Lung (tissue), 12 donors: Measurements from ENCODE around the gene RAB13. TPM values are rescaled to one million over a fixed set of nuclear protein-coding genes. Genes with fewer than 3 reads are reported as not detected.
A peak's percentile ranks its signal among the peaks of the same experiment; 100 is the strongest.

Experiments used
- ATAC-seq: fragments of 200-7000 bp; cut with Tn5 transposase; one replicate; pipeline ENCODE4 v1.9.1; 2020; ENCODE audit warnings: moderate number of reproducible peaks; ENCODE audit not compliant: insufficient read depth, low FRiP score
- DNase-seq, 3 donors: peaks; one replicate each; pipeline ENCODE4 v3.0.0-alpha.2; 2013 to 2017
- H3K27ac ChIP-seq, 2 donors: one replicate each; pipeline ENCODE4 v1.5.1; 2013; ENCODE audit warnings: mild to moderate bottlenecking in 2 of 2, moderate library complexity in 2 of 2, control low read depth in 1 of 2, inconsistent platforms in 1 of 2, low read depth in 1 of 2, low read length in 1 of 2
- H3K27me3 ChIP-seq, 3 donors: one replicate each; pipeline ENCODE4 v1.5.1; 2013; ENCODE audit warnings: low read length in 2 of 3; ENCODE audit not compliant: control insufficient read depth in 3 of 3, insufficient read depth in 3 of 3
- H3K36me3 ChIP-seq, 4 donors: one replicate each; pipeline ENCODE4 v1.5.1; 2013; ENCODE audit warnings: low read length in 4 of 4, mild to moderate bottlenecking in 1 of 4, moderate library complexity in 1 of 4; ENCODE audit not compliant: control insufficient read depth in 4 of 4, insufficient read depth in 4 of 4
- H3K4me1 ChIP-seq, 5 donors: one replicate each; pipeline ENCODE4 v1.5.1; 2013; ENCODE audit warnings: low read length in 5 of 5, mild to moderate bottlenecking in 2 of 5, moderate library complexity in 1 of 5; ENCODE audit not compliant: control insufficient read depth in 5 of 5, insufficient read depth in 5 of 5
- H3K4me3 ChIP-seq: one replicate; pipeline ENCODE4 v1.5.1; 2013; ENCODE audit warnings: mild to moderate bottlenecking, control low read depth, moderate library complexity
- H3K9ac ChIP-seq, 2 donors: one replicate each; pipeline ENCODE4 v1.5.1; 2013; ENCODE audit warnings: low read length in 2 of 2, control low read depth in 1 of 2; ENCODE audit not compliant: insufficient read depth in 1 of 2
- H3K9me3 ChIP-seq, 4 donors: one replicate each; pipeline ENCODE4 v1.5.1; 2013; ENCODE audit warnings: low read length in 3 of 4, mild to moderate bottlenecking in 1 of 4, moderate library complexity in 1 of 4; ENCODE audit not compliant: control insufficient read depth in 4 of 4, insufficient read depth in 3 of 4
- CTCF ChIP-seq: IDR thresholded peaks from 2 replicates; pipeline ENCODE4 v1.5.1; 2012; ENCODE audit warnings: mild to moderate bottlenecking; ENCODE audit errors: control extremely low read depth, extremely low read depth
- WGBS, 2 donors: extraction: QIAGEN DNeasy Blood & Tissue Kit; methylation state at CpG; one replicate each; pipeline ENCODE4 v1.1.7; 2013; 5-methylcytosine and 5-hydroxymethylcytosine counted together
- polyA plus RNA-seq, 2 donors: library from polyadenylated mRNA; stranded (reverse); fragments of 200-250 nt; gene quantifications; one replicate each; pipeline ENCODE4 v1.2.1, GENCODE V29; 2013
- total RNA-seq, 2 donors: library from RNA; depleted of rRNA in 1 of 2; stranded (reverse); fragments of >200 nt in 1 of 2; gene quantifications; one replicate each; pipeline ENCODE4 v1.2.1, GENCODE V29; 2014 to 2021
- donor health status: control.
- donor health status: control.
- donor health status: Bipolar disorder and iron deficiency.
- donor health status: healthy.
- donor health status: DM: yes; HTN: yes; CAD: no.

RAB13 gene
- total and polyA plus RNA-seq, 4 donors: 54.6 to 229 (median 138) TPM

DNA sequence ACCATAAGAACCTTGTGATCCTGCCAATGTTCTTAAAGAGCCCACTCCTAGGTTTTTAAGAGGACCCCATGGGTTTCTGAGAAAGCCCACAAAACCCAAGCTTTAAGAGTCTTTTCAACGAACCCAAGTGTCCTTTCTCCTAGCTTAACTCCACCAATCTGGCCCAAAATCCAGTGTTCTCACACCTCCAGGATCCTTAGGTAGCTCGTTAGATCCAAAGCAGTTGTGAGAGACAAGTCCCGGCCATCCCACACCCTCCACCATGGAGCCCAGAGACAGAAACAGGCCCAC lies 41.4 kb downstream of the RAB13 start:
- no peak for TF ChIP-seq CTCF
- no peak overlapping the region for H3K9ac ChIP-seq
- H3K9me3 ChIP-seq: no peaks in the 10 kb centered on the region

GRCh38 chr1:153944005-153944826 lies 41.9 kb downstream of the RAB13 start:
- 79 to 81% methylated on average over 15 of the region's 15 CpGs for WGBS, 2 donors
- H3K27me3 ChIP-seq: no peaks in the 10 kb centered on the region
- H3K9me3 ChIP-seq: no peaks in the 10 kb centered on the region
- H3K4me1 ChIP-seq: peaks cover 0 to 14% (median 8%) of the 10 kb centered on the region in 5 donors
- H3K27ac ChIP-seq: peak overlapping the region; percentile 97 to 99
- no peak for ATAC-seq
- H3K9ac ChIP-seq: no peak overlapping the region
- DNase-seq: no peak
- TF ChIP-seq CTCF: no peak
- H3K36me3 ChIP-seq: peaks cover 0 to 49% (median 25%) of the 10 kb centered on the region in 4 donors
- no peak overlapping the region for H3K4me3 ChIP-seq

More for the DNA sequence above, 41.4 kb downstream of the RAB13 start:
- no peaks in the 10 kb centered on the region for H3K27me3 ChIP-seq
- H3K36me3 ChIP-seq: peaks cover 0 to 45% (median 24%) of the 10 kb centered on the region in 4 donors
- peaks cover 0 to 14% (median 8%) of the 10 kb centered on the region in 5 donors for H3K4me1 ChIP-seq
- H3K27ac ChIP-seq: peak overlapping the region; percentile 97 to 99
- DNase-seq (no peak), ATAC-seq (no peak)
- WGBS, 2 donors: 12 to 43% methylated on average over 3 of the region's 3 CpGs
- H3K4me3 ChIP-seq: peak overlapping the region; percentile 75

GRCh38 chr1:153942766-153943549 lies 43.2 kb downstream of the RAB13 start:
- no peak overlapping the region for H3K9ac ChIP-seq
- H3K36me3 ChIP-seq: peaks cover 0 to 43% (median 21%) of the 10 kb centered on the region in 4 donors
- H3K4me1 ChIP-seq: peaks cover 0 to 14% (median 8%) of the 10 kb centered on the region in 5 donors
- TF ChIP-seq CTCF: no peak
- WGBS, 2 donors: 92 to 93% methylated on average over 11 of the region's 11 CpGs
- no peaks in the 10 kb centered on the region for H3K27me3 ChIP-seq
- H3K9me3 ChIP-seq: no peaks in the 10 kb centered on the region
- DNase-seq (no peak), ATAC-seq (no peak)
- no peak overlapping the region for H3K27ac ChIP-seq
- no peak overlapping the region for H3K4me3 ChIP-seq
